GM18526 (cell line): Measurements from ENCODE around the gene TMC3.

Experiments used
- POLR2A ChIP-seq: IDR thresholded peaks from 3 replicates; pipeline ENCODE4 v1.6.1; 2011; ENCODE audit not compliant: insufficient read length; ENCODE audit errors: extremely low read depth

Gene TMC3

DNA sequence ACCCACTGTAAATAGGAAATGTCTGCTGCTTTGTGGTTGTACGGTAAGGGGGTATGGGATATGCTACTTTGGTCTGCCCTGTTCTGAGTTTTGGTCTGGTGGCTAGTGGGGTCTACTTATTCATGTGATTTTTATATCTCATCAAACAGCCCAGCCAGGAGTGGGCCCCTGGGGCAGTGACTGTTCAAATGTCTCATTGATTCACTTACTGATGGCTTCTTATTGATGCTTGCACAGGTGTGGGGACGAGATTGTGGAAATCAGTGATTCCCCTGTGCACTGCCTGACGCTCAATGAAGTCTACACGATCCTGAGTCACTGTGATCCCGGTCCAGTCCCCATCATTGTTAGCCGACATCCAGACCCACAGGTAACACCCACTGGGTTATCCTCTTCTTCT, 88.6 kb downstream of the TMC3 start:
- no peak for TF ChIP-seq POLR2A

DNA sequence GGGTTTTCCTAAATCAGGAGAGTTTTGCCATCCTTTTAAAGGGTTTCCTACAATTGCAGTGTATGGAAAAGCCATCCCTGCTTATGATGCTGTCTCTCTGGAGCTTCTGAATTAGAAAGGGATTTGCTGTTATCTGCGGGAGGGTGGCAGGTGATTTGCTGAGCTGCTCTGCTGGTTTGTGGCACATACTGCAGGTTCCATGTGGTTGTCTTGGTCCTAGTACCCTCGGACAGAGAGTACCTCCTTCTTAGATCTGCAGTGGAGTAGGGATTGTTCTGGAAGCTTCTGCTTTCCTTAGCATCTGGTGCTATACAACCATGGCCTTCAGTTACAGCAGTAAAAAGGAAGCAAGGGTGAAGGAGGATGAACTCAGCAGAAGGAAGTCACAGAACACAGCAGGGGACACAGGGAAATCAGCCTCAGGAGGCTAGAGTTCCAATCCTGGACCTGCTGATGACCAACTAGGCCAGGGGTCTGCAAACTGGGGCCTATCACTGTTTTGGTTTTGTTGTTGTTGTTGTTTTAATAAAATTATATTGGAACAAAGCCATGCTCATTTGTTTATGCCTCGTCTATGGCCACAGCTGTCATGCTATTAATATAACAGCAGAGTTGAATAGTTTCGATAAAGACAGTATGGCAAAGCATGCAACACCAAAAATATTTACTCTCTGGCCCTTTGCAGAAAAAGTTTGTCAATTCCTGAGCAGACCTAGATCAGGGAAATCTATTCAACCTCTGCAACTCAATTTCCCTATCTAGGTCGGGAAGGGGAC, 89.6 kb downstream of the TMC3 start:
- TF ChIP-seq POLR2A = no peak

DNA sequence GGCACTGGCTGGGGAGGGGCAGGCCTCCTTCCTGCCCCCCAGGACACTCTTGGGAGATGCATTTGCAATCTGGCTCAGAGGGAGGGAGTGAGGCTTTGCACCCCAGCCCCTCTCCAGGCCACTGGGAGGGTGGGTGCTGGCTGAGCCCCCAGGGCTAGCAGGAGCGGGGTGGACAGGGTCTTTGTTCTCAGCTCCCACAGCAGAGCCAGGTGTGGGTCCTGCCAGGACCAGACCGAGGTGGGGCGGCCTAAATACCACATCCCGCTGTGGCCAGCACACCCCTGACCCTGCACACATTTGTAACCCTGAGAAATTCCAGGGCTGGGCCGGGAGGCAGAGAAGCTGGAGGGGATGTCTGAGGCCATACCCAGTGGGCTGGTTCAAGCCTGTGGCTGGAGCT, 91.1 kb downstream of the TMC3 start:
- no peak for TF ChIP-seq POLR2A

DNA sequence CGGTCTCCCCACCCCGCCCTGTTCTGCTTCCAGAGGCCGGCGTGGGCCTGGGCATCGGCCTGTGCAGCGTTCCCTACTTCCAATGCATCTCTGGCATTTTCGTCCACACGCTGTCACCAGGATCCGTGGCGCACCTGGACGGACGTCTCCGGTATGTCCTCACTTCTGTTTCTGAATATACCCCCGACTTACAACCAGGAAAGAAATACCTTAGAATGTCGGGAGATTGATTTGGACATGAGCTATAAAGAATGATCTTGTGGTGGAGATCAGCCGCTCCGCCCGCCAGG, 91.5 kb downstream of the TMC3 start:
- TF ChIP-seq POLR2A = no peak

DNA sequence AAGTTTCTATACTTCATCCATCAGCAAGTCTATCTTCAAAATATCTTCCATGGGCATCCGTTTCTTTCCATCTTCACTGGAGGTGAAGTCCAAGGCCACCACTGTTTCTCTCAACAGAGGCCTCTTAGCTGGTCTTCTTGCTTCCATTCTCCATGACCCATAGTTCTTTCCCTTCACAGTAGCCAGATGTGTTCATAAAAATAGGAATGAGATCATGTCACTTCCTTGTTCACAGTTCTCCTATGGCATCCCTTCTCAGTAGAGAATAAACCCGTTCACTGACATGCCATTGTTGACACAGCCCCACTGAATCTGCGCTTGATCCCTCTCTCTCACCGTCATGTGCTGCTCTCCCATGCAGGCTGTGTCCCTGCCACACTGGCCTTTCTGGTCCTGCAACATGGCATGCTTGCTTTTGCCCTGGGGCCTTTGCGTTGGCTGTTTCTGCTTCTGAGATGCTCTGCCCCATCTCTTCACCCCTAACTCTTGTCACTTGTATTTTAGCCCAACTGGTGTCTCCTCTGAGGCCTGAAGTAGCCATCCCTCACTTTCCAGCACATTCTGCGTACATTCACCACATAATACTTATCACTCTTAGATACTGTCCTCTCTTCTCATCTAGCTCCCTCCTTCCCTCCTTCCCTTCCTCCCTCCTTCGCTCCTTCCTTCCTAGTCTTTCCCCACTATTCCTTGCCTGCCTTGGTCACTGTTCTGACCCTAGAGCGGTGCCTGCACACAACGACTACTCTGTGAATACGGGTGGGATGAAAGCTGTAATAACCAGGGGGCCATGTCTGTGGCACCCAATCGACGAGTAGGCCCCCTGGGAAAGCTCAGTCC, 92.0 kb downstream of the TMC3 start:
- TF ChIP-seq POLR2A = no peak

DNA sequence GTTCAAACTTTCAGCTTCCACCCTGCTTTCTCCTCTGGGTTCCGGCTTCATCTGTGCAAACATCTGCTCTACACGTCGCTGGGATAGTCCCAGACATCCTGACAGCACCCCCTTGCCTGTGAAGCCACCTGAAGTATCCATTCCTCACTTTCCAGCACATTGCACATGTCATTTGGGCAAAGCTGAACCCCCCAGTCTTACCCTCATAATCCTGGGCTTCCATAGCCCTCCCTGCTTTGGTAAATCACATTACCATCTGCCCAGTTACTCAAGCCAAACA, 92.6 kb downstream of the TMC3 start:
- no peak for TF ChIP-seq POLR2A
